Heart left ventricle (tissue), 16 donors: ENCODE data around the gene TNRC18. TPM values are rescaled to one million over a fixed set of nuclear protein-coding genes. Genes with fewer than 3 reads are reported as not detected.
A peak's percentile ranks its signal among the peaks of the same experiment; 100 is the strongest.
"Not testable (repeated sequence)": the region's sequence is repeated elsewhere in the genome, so short reads cannot be mapped to it uniquely, and the experiment has no call there.

ENCODE experiments used
- ATAC-seq, 4 donors: fragments of 200-7000 bp; cut with Tn5 transposase; one replicate each; pipeline ENCODE4 v1.9.1; 2020 to 2022; ENCODE audit warnings: moderate library complexity in 4 of 4, mild to moderate bottlenecking in 3 of 4, moderate number of reproducible peaks in 1 of 4
- DNase-seq, 5 donors: peaks; one replicate each; pipeline ENCODE4 v3.0.0-alpha.2; 2020
- H3K27ac ChIP-seq, 12 donors: fragments of 200-600 bp; sonication (generic) in 4 of 12; one replicate each; pipeline versions ENCODE4 v1.5.0 to v1.8.0; 2016 to 2022; ENCODE audit warnings: mild to moderate bottlenecking in 2 of 12
- H3K27me3 ChIP-seq, 9 donors: fragments of 200-600 bp; sonication (generic) in 2 of 9; one replicate each; pipeline versions ENCODE4 v1.5.1 to v1.8.0; 2016 to 2022; ENCODE audit warnings: mild to moderate bottlenecking in 3 of 9
- H3K36me3 ChIP-seq, 9 donors: fragments of 200-600 bp; sonication (generic) in 2 of 9; one replicate each; pipeline versions ENCODE4 v1.5.0 to v1.8.0; 2018 to 2022; ENCODE audit warnings: mild to moderate bottlenecking in 2 of 9
- H3K4me1 ChIP-seq, 12 donors: fragments of 200-600 bp; sonication (generic) in 4 of 12; one replicate each; pipeline versions ENCODE4 v1.5.0 to v1.8.0; 2016 to 2022; ENCODE audit warnings: mild to moderate bottlenecking in 3 of 12
- H3K4me3 ChIP-seq, 12 donors: fragments of 200-600 bp; sonication (generic) in 4 of 12; one replicate each; pipeline versions ENCODE4 v1.5.0 to v1.8.0; 2017 to 2022; ENCODE audit warnings: mild to moderate bottlenecking in 9 of 12, moderate library complexity in 4 of 12
- H3K9me3 ChIP-seq, 12 donors: fragments of 200-600 bp; sonication (generic) in 4 of 12; one replicate each; pipeline versions ENCODE4 v1.5.0 to v1.8.0; 2016 to 2022; ENCODE audit warnings: mild to moderate bottlenecking in 1 of 12
- POLR2A ChIP-seq, 2 donors: fragments of 450-650 bp; IDR thresholded peaks; one replicate each; pipeline ENCODE4 v1.6.1; 2017; ENCODE audit warnings: antibody characterized with exemption in 2 of 2, mild to moderate bottlenecking in 2 of 2, moderate library complexity in 2 of 2
- WGBS, 4 donors: extraction: QIAGEN DNeasy Blood & Tissue Kit in 2 of 4; methylation state at CpG; one replicate each; pipeline versions ENCODE4 v1.1.5 to v1.1.7; 2013 to 2018; 5-methylcytosine and 5-hydroxymethylcytosine counted together
- intact Hi-C, 10 donors: fragments of 100-400 bp; cut with DNase I; formaldehyde crosslinking; loops; one replicate each; pipeline versions ENCODE4 v1.11.1 to v1.14.2; 2022
- polyA plus RNA-seq, 2 donors: library from polyadenylated mRNA; stranded (reverse); fragments of 200-250 nt; gene quantifications; one replicate each; pipeline ENCODE4 v1.2.3, GENCODE V29; 2013
- total RNA-seq, 9 donors: library from RNA; depleted of rRNA in 2 of 9; stranded (reverse); fragments of >200 nt in 2 of 9; fragmentation: NEBNext Ultra II Directional in 3 of 9; extraction: Animal tissue kit (Norgen Biotek cat#: 25700) in 3 of 9; gene quantifications; one replicate each; pipeline versions ENCODE4 v1.1.0 to v1.2.4, GENCODE V29; 2016 to 2023
- TF ChIP-seq, protein P1 (sequence below), 12 donors: fragments of 200-600 bp; sonication (generic) in 4 of 12; IDR thresholded peaks; one replicate each; pipeline versions ENCODE4 v1.5.0 to v1.8.0; 2018 to 2022; ENCODE audit warnings: antibody characterized with exemption in 12 of 12, mild to moderate bottlenecking in 5 of 12
- donor health status: ischemic (EF 13 %, LVEDD 7.1; RV severe dilation, severe dysfunction).
- donor health status: healthy with polysubstance abuse.
- donor health status: DM: no; HTN: yes; CAD: no.
- donor health status: DM: no; HTN: no; CAD: no.
- donor health status: ischemic (EF 25% LVEDD 6.9; RV normal size, moderate dysfunction).
- donor health status: ischemic (EF 25% LVEDD 5.7; RV mildly dilated, moderate dysfunction).
- donor health status: healthy.
- donor health status: DM: yes; HTN: yes; CAD: no.
- donor health status: ischemic (EF 35%, LVEDD 5.7; RV mildly dilated, moderate dysfunction).
- donor health status: nonischemic (EF 11% LVEDD 7.7; RV severe dilation, severe dysfunction).
- donor health status: DM: yes; HTN: yes; CAD: no.
- donor health status: PGD.
- donor health status: ischemic (EF 29% LVEDD 5.4; RV normal size, mild dysfunction).
- donor health status: nonischemic (EF 23%, LVEDD 6.1; RV moderate dilation, normal function).

Gene TNRC18
- total and polyA plus RNA-seq, 11 donors, result 23.4 to 66.6 (median 33.7) TPM

DNA sequence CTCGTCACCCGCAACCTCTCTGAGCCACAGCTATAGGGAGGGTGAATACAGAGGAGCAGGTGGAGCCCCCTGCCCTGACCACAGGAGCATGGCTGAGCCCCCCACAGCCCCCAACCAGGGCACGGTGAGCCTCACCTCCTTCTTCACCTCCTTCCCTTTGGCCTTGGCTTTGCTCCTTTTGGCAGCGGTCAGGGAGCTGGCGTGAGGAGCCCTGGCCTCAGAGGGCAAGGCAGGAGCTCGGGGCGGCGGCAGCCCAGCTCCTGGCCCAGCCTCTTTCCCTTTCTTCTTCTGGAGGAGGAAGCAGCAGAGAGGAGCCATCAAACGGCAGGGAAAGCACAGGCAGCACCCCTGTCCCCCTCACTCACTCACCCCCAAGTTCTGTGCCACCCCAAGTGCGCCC lies 98.7 kb downstream of the TNRC18 start:
- peaks cover 0 to 6% (median 0%) of the 10 kb centered on the region in 12 donors for H3K4me1 ChIP-seq
- H3K36me3 ChIP-seq, result peaks cover 0 to 91% (median 75%) of the 10 kb centered on the region in 9 donors
- 88 to 94% (median 92%) methylated on average over 7 to 10 of the region's 10 CpGs for WGBS, 4 donors
- H3K27me3 ChIP-seq, result no peaks in the 10 kb centered on the region
- H3K4me3 ChIP-seq, result no peak overlapping the region
- no peaks in the 10 kb centered on the region for H3K9me3 ChIP-seq
- no peak for ATAC-seq
- H3K27ac ChIP-seq, result no peak overlapping the region
- TF ChIP-seq, protein P1, sequence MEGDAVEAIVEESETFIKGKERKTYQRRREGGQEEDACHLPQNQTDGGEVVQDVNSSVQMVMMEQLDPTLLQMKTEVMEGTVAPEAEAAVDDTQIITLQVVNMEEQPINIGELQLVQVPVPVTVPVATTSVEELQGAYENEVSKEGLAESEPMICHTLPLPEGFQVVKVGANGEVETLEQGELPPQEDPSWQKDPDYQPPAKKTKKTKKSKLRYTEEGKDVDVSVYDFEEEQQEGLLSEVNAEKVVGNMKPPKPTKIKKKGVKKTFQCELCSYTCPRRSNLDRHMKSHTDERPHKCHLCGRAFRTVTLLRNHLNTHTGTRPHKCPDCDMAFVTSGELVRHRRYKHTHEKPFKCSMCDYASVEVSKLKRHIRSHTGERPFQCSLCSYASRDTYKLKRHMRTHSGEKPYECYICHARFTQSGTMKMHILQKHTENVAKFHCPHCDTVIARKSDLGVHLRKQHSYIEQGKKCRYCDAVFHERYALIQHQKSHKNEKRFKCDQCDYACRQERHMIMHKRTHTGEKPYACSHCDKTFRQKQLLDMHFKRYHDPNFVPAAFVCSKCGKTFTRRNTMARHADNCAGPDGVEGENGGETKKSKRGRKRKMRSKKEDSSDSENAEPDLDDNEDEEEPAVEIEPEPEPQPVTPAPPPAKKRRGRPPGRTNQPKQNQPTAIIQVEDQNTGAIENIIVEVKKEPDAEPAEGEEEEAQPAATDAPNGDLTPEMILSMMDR (IDR thresholded peaks at IDR 0.05), result no peak
- TF ChIP-seq POLR2A (IDR thresholded peaks at IDR 0.05), result no peak
- no peak for DNase-seq
- intact Hi-C loops, result no loop called here

DNA sequence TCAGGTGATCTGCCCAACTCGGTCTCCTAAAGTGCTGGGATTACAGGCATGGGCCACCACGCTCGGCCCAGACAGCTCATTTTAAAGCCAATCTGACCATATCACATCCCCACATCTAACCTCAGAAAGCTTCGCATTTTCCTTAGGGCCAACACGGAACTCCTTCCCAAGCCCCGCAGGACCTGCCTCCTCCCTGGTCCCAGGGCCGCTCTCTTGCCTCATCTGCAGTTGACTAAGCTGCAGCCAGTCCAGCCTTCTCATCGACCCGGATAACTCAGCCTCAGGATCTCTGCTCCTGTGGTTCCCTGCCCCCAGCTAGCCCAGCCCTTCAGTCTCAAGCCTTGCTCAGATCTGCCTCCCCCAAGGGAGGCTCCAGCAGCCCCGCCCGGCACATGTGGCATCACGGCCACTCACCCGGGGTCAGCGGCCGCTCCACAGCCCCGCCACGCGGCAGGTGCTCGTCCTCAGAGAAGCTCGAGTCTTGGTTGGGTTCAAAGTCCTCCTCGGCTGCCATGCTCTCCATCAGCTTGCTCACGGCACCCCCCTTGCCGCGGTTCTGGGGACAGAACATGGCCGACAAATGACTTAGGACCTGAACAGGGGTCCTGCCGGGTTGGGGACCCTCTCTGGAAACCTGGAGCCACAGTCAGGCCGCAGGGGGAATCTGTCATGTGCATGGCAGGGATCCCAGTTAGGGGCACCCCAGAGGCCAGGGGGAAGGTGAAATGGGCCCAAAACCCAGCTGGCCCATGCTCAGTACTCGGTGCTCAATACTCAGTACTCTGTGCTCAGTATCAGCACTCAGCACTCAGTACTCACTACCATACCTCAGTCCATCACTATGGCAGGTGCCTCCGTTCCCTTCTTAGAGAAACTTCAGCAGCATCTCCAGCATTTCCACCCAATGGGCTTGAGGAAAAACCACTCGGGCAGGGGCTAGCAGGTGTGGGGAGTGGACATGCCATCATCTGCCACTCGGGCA lies 99.5 kb downstream of the TNRC18 start:
- H3K4me3 ChIP-seq, H3K27ac ChIP-seq, DNase-seq, H3K4me1 ChIP-seq, H3K9me3 ChIP-seq, ATAC-seq, H3K27me3 ChIP-seq, intact Hi-C loops: not testable (repeated sequence)
- WGBS, 4 donors, result 89 to 95% (median 94%) methylated on average over 28 to 31 of the region's 31 CpGs
- H3K36me3 ChIP-seq, result peaks cover 0 to 92% (median 75%) of the 10 kb centered on the region in 9 donors

DNA sequence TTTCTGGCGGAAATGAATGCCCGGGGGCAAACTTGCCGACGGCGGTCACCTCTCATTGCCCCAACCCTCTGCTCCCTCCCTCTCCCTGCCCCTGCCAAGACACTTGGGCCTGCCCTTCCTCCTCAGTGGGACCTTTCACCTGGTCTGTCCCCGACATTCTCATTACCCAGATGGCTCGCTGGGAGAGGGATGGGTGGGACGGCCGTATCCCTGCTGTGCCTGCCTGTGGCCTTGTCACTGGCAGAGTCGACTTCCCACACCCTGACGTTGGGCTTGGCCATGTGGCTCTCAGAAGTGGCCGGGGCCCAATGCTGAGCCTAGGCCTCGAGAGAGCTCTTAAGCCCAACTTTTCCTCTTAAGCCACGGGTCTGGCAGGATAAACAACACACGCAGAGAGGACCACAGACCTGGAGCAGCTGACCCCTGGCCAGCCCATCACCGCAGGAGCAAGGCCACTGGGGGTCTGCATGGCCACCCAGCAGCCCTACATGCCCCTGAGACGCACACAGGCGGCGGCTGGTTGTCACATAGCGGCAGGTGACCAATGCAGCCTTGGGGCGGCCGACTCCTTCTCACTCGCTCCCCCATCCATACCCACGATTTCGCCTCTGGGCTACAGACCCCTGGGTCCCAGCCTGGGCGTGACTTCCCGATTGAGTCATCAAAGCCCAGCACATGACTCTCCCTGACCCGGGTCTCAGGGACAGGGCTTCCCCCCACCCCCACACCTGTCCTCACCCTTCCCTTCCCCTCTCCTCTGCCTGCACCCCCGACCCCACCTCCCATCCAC lies 100.8 kb downstream of the TNRC18 start:
- 85 to 91% (median 85%) methylated on average over 28 to 29 of the region's 29 CpGs for WGBS, 4 donors
- DNase-seq (no peak), ATAC-seq (no peak)
- intact Hi-C loops, result no loop called here
- no peaks in the 10 kb centered on the region for H3K27me3 ChIP-seq
- H3K27ac ChIP-seq, result no peak overlapping the region
- no peak overlapping the region for H3K4me3 ChIP-seq
- H3K4me1 ChIP-seq, result peaks cover 0 to 4% (median 0%) of the 10 kb centered on the region in 12 donors
- no peak for TF ChIP-seq POLR2A (IDR thresholded peaks at IDR 0.05)
- TF ChIP-seq, protein P1 (IDR thresholded peaks at IDR 0.05), result no peak
- H3K9me3 ChIP-seq, result peaks cover 0 to 15% (median 12%) of the 10 kb centered on the region in 12 donors
- peaks cover 0 to 92% (median 81%) of the 10 kb centered on the region in 9 donors for H3K36me3 ChIP-seq

DNA sequence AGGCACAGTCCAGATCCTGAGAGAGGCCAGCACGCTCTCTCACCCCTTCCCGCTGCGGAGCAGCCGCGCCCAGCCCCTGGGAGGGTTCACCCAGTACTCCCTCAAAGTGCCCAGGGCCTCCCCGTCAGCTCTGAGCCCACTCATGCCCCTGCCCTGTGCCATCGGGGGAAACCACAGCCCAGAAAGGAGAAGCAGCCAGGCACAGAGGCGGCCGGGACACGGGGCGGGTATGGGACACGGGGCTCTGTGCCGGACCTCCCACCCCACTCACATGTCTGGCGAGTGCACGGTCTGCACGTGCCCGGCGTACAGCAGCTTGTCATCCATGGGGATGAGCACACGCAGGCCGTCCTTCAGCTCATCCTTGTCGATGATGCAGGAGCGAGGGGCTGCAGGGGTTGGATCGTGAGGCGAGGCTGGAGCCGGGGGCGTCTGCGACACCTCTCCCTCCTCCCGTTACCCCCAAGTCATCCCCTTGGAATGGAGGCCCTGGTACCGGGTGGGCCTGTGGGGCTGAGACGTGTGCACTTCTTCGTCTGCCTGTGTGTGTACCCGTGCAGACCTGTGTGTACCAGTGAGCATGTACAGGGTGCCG lies 102.7 kb downstream of the TNRC18 start:
- Histone ChIP-seq H3K4me1 (no peaks in the 10 kb centered on the region), H3K27ac (no peak overlapping the region), H3K36me3 (peaks cover 0 to 93% (median 82%) of the 10 kb centered on the region in 9 donors), H3K4me3 (no peak overlapping the region), H3K9me3 (peaks cover 0 to 15% (median 12%) of the 10 kb centered on the region in 12 donors), H3K27me3 (no peaks in the 10 kb centered on the region)
- no peak for DNase-seq
- ATAC-seq, result peak in 1 of 4 donors; percentile 19
- intact Hi-C loops, result no loop called here
- 96 to 98% (median 97%) methylated on average over 32 to 33 of the region's 33 CpGs for WGBS, 4 donors
- TF ChIP-seq POLR2A (IDR thresholded peaks at IDR 0.05), result no peak
- TF ChIP-seq, protein P1 (IDR thresholded peaks at IDR 0.05), result no peak
